HG03159 (cell line): ENCODE results near the gene PODXL.

Source experiments
- ATAC-seq: cut with Tn5 transposase; IDR thresholded peaks from one replicate; pipeline ENCODE4 v1.9.1; 2021; ENCODE audit warnings: mild to moderate bottlenecking, moderate library complexity; ENCODE audit not compliant: unreplicated experiment

Gene PODXL

DNA sequence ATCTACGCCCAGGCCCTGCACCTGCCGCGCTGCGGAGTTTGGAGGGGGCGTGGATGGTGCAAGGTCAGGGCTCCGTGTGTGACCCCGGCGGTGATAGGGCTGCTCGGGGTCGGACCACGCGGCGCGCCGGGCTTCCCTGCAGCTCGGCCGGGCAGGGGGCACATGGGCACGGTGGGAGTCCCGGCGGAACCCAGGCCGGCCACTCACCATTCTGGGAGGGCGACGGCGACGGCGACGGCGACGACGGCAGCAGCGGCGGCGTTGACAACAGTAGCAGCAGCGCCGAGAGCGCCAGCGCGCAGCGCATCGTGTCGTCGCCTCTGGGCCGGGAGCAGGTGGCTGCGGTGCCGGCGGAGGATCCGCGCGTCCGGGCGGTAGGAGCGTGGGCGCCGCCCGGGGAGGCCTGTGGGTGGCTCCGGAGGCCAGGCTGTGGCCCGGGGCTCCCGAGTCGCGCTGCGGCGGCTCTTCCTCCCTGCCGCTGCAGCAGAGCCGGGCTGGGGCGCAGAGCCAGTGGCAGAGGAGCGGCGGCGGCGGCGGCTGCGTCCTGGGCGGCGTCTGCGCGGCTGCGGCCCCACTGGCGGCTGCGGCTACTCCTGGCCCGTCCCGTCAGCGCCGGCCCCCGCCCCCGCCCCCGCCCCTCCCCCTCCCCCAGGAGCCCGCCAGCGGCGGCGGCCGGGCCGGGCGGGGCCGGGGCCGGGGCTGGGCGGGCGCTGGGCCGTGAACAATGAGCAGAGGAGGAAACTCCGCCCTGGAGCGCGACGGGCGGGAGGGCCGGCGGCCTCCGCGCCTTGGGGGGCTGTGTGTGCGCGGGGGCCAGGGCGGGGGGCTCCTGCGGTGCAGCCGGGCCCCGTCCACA is at the start of gene PODXL:
Gene PODXL (minus strand): TSS at position 576 of the 856 bp plus-strand sequence. CDS start 269 bp downstream, at position 307.
- peak; percentile 81 for ATAC-seq

DNA sequence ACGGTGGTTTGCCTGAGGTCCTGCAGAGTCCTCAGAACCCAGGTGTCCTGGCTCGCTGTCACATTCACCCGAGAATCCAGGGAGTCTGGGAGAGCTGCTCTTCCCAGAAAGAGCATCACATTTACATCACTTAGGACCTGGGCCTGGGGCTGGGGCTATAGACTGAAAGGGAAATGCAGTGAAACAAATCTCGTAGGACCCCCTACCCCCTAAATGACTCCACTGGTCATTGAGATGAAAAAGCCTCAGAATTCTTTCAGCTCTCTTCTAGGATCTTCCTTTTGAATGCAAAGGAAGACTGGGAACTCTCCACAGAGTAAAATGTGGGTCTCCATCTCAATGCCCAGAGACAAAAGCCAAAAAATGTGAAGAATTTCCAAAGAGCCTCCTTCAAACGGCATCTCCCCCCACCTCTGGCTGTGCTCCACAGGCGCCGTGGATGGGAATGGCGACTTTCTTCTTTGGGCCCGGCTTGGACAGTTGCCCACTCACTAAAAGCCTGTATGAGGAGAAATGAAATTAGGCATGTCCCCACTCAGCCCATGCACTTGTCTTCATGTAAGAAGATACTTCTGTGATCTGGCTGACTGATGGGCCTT is 49.0 kb upstream of the PODXL start:
- no peak for ATAC-seq

DNA sequence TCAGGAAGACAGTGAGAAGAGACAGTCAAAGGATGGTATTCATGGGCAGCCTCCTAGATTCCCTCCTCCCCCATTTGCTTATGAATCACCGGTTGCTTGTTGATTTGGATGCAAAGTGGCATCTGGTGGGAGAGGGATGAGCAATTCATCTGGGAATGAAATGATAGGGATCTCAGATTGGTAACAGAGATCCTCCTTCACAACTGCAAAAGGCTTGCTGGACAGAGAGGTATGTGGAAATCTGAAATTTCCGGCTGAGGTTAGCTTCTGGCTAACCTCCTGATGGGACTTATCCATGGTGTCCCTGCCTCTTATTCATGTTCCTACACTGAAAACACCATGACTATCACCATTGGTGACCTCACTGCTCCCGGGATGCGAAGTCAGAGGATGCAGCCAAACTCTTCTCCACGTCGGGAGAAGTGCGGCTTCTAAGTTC is 48.4 kb upstream of the PODXL start:
- no peak for ATAC-seq

DNA sequence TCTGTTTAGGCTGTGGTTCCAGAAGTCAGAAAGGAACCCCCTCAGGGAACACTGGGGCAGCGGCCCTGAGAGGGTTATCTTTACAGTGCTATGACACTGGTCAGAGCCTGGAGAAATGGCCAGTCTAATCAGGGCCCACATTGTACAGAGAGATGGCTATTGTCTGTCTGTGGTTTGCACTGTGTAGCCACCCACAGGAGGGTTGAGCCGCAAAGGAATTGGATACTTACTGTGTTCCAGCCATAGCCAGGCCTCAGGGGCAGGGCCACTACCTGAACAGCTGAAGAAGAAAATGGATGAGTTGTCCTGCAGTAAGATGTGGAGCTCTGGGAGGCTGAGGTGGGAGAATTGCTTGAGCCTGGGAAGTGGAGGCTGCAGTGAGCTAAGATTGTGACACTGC is 47.5 kb upstream of the PODXL start:
- no peak for ATAC-seq

DNA sequence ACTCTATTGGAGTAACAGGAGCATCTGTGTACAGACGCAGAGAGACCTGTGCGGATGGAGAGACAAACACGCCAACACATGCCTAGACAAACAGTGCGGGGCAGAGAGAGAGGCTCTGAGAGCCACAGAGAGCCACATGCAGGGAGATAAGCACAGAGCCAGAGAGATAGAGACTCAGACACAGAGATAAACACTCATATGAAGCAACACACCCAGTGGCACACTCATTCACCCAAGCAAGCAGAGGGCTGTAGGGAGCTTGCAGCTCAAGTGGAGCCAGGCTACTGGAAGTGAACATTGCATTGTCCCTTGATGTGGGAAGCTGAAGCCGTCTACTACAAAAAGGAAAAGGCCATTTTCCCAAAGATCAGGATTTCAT is 46.6 kb upstream of the PODXL start:
- no peak for ATAC-seq

DNA sequence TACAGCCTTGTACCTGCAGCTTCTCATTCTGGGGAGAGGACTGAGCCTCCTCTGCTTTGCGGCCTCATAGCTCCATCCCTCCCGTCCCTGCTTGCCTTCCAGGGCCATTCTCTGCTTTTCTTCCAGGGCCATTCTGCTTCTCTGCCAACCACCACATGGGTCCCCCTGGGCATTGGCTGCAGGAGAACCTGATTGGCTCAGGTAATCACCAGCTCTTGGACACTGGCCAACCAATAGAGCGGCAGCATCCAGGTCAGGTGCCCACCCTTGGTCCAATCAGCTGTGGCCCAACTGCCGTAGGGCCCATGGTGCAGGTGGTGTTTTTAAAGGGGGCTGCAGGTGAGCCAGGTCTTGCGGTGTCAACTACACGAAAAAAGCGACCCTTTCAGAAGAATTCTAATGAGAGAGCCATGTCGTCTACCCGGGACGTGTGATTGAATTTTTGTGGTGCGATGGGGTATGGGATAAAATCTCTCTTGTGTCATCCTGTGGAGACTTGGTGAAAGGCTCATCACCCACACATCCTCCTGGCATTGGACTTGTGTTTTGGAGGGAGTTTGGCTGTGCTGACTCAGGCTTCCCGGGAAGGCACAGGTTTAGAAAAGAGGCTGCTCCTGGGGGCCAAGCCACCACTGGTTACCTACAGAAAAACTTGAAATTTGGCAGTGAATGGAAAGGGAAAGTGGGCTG is 46.0 kb upstream of the PODXL start:
- no peak for ATAC-seq

DNA sequence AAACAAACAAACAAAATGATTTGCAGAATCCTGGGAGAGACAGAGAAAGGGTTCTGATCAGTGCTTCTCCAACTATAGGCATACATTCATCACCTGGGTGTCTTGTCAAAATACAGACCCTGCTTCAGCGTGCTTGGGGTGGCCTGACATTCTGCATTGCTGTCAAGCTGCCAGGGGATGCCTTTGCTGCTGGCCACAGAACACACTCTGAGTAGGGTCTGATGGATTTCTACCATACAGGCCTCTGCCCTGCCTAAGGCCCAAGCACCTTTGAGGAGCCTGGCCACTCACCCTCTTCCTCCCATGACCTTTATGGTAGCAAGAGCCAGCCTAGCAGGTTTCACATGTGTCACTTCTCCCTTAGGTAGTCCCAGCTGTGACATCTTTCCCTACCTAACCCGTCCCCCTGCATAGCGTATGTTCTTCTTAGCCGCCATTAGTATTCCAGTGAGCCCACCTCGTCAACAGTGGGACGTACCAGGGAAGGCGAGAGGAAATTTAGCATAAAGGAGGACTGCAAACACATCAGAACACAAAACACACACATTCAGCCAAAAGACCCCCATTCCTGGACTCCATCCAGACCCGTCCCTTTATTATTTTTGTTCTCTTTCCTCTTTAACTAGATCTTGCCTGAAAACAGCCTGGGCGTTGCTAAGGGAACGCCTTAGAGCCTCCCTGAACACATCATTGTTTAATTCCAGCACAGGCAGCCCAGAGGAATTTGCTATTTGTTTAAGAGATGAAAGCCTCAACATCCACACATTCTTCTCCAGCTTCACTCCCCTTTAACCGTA is 43.9 kb upstream of the PODXL start:
- no peak for ATAC-seq

DNA sequence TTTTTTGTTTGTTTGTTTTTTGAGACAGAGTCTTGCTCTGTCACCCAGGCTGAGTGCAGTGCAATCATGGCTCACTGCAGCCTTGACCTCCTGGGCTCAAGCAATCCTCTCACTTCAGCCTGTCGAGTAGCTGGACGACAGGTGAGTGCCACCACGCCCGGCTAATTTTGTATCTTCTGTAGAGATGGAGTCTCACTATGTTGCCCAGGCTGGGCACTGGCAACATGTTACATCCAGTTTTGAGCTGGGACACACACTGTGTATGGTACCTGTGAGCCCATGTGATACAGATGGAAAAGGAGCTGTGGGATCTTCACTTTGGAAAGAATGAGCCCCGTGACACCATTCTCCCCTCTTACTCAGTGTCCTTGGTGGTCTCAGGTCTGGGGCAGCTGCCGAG is 40.4 kb upstream of the PODXL start:
- ATAC-seq: no peak

DNA sequence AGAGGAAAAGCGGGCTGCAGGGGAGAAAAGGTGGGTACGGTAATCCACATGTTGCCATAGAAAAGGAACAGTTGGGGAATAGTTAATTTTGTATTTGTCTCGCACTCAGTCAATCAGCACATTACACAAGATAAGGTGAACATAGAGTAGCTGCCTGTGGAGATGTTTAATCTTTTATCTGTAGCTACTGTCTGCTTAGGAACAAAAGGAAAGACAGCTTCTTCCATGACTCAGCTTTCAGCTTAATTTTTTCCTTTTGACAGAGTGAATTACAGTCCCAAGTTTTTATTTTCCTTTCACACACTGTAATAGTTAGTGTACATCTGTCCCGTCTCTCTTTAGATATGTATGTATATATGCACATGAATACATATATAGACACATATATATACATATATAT is 39.3 kb upstream of the PODXL start:
- no peak for ATAC-seq

DNA sequence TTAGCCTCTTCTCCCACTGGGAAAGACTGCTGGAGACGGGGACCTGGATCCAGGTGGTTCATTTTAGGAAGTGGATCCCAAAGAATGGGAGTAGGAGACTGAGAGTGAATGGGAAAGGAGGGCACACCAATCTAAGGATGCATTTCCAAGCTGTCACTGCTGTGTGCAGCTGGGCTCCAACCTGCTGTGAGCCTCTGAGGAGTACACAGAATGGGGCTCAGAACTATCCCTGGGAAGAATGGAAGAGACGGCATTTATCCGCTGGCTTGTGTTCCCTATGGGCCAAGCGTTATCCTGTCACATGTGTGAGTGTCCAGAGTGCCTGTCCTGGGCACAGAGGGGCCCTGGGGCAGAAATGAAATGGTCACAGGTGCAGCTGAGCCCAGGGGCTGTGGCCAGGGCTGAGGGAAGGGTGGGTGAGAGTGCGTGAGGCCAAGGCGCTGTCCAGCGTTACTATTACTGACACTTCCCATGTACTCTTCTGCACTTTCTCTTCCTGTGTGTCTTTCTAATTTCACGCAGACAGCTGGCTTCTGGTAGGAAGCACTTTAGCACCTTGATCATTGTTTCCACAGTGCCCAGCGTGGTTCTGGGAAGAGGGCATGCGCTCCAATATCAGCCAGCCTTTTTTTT is 35.4 kb upstream of the PODXL start:
- ATAC-seq: no peak

DNA sequence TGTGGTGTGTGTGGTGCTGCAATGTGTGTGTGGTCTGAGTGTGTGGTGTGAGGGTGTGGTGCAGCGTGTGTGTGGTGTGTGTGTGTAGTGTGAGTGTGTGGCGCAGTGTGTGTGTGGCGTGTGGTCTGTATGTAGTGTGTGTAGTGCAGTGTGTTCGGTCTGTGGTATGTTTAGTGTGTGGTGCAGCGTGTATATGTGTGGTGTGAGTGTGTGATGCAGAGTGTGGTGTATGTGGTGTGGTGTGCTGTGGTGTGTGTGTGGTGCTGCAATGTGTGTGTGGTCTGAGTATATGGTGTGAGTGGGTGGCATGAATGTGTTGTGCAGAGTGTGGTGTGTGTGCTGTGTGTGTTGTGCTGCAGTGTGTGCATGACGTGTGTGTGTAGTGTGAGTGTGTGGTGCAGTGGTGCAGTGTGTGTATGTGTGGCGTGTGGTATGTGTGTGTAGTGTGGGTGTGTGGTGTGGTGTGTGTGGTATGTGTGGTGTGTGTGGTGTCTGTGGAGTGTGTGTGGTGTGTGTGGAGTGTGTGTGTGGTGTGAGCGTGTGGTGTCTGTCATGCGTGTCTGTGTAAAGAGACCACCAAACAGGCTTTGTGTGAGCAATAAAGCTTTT is 31.0 kb upstream of the PODXL start:
- no peak for ATAC-seq

DNA sequence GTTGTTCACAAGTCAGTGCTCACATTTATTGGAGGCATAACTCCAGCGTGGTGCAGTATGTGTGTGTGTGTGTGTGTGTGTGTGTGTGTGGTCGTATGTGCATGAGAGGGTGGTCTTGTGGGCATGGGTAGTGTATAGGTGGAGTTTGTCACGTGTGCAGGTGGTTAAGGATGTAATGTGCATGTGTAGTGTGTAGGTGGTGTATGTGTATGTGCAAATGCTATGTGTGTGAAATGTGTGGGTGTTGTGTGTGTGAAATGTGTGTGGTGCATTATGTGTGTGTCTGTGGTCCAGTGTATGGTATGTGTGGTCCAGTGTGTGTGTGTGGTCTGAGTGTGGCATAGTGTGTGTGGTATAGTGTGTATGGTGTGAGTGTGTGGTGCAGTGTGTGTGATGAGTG is 30.3 kb upstream of the PODXL start:
- no peak for ATAC-seq

DNA sequence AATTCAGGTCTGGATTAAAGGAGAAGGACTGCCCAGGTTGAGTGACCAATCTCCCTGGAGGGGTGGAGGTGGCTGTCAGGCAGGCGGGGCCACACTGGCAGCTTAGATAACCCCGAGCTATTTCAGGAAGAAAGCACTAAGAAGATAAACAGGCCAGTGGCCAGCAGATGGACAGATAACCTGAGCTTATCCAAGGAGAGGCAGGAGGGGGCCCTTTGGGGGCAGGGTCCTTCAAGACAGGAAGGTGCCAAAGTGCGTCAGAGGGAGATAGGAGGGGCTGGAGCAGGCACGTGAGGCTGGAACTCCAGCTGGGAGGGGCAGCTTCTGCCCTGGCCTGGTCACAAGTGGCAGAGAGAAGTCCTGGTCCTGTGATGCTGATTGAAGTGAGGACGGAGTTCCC is 29.8 kb upstream of the PODXL start:
- ATAC-seq: no peak

DNA sequence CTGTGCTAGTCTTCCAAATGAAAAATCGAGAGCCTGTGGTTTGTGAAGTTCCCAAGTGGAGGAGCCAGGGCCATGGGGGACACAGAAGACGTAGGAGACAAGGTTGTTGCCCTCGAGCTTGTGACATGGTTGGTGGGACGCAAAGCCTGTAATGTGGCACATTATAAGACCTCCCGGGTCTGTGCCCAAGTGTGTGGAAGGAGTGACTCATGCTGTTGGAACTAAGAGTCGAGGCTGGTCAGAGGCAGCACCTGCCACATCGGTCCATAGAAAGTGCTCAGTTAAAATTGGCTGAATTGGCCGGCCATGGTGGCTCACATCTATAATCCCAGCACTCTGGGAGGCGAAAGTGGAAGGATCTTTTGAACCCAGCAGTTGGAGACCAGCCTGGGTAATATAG is 27.0 kb upstream of the PODXL start:
- no peak for ATAC-seq

DNA sequence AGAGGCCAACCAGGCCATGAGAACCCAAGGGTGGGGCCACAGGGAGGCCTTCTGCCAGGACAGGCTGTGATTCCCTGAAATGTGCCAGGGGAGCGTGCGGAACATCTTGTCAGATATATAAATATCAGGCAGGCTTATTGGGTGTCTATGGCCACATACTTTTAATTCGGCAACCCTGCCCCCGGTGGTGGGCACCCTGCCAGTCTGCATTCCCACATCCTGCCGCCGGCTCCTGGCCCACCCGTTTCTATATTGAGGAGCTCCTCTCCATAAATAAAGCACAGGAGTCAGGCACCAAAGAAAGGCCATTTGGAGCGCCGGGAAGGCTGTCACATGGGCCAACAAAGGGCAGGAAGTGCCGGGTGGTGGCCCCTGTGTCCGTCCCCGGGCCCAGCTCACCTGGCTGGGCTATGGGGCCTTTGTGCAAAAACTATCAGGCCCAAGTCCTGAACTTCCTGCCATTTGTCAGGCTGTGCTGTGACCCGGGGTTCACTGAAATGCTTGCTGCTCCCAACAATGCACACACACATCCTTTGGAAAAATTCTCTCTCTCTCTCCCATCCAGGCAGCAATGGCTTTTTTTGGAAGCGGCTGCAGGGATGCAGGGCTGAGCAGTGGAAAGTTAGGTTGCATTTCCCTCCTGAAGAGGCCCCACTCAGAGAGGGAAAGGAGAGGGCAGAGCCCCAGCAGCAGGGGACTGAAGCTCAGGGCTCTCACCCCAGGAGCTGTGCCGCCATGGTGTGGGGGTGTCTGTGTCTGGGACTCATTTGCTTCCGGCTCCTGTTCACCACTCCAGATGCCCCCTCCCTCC is 25.0 kb upstream of the PODXL start:
- no peak for ATAC-seq

DNA sequence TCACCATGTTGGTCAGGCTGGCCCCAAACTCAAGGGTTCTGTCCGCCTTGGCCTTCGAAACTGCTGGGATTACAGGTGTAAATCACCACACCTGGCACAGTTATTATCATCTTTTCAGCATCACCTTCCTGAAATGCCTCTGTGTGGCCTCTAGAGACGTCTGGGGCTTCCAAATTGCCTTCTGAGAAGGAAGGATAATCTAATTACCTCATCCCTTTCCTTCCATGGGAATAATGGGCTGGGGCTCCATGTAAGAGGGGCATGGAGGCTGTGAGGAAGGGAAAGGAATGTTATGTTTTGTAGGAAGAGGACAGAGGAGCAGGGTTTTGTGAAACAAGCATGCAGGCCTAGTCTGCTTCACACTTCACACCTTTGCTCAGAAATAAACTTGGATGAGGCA is 22.2 kb upstream of the PODXL start:
- ATAC-seq: no peak

DNA sequence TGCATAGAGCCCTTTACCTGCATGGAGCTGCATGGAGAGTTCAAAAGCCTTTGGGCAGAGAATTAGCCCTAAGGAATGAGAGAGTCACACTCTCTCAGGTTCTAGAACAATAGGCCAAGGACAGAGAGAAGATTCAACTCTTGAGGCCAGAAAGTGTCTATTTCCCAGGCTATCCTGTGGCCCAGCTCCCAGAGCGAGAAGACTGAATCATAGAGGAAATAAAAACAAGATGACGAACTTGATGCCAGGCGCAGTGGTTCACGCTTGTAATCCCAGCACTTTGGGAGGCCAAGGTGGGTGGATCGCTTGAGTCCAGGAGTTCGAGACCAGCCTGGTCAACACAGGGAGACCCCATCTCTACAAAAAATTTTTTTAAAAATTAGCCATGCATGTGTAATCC is 18.3 kb upstream of the PODXL start:
- no peak for ATAC-seq

DNA sequence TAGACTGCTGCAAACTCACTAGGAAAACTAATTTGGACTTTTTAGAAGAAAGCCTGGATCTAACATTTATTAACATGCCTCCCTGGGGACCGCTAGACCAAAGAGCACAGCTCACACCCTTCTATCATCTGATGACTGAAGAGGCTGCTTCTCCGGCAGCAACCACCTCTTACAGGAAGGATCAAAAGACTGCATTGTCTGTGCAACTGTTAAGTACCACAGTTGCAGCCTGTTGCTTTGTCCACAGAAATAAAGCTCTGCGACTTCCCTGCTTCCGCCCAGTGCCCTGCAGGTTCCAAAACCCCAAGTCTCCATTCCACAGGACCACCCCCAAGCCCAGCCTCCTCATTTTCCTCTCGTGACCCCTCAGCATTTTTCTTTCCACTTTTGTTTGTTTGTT is 14.0 kb upstream of the PODXL start:
- ATAC-seq: no peak

DNA sequence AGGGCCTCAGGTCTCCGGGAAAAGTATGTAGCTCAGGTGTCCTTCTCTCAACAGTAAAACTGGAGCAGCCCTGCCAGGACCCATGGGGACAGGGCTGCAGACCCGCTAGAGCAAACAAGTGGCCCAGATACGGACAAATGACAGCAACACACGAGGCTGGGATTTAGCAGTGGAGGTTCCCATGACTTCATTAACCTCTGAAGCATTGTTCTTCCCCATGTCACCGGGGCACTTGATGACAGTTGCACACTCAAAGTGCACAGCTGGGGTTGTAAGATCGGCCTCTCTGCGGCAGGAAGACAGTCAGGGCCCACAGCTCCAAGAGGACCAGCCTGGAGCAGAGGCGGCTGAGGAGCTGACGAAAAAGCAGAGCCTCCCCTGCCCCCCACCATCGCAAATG is 12.5 kb upstream of the PODXL start:
- ATAC-seq: no peak

DNA sequence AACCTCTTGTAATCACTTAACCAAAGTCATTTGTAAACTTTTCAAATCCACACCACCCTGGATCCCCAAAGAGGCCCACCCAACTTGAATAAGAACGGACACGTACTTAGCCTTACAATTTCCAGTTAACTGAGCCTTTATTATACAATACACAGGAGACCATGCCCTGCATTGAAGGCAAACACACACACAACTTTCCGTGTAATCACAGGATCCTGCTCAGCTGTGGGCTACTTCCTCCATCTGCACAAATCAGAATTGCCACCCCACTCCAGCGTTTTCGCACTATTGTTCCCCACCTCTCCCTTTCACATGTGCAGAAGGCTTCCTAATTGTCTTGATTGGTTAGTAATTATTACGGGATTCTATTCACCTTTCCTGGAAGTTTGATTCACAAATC is 12.1 kb upstream of the PODXL start:
- ATAC-seq: no peak
